ENCODE data around the gene RNH1.

RNH1 gene

DNA sequence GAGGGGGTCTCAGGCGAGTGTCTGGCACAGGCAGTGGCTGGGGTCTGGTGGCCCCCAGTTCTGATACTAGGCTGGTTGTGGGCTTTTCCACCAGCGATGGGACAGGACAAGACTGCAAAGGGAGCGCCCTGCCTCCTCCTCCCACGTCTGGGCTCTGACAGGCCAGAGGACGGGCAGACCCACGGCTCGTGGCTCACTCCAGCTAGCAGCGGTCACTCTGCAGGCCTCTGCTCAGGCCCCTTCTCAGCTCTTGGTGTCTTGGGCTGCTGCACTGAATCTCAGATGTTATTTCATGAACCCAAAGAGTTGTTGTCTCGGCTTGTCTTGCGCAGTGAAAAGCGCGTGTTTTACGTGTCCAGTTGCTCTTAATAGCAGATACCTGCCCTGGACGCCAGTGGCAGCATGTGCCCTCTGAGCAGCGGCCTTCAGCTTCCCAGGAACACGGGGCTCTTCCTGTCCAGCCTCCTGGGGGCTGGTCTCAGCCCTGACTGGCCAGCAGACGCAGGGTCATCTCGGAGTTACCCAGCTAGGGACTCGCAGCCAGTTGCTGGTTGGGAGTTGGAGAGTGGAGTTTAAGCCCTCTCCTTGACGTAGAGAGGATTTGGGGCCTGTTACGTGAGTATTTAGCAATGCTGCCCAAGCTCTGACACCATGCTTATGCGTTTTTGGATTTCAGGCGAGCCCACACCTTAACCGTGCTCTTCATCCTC is 47.4 kb downstream of the RNH1 start:
- no peak for DNase-seq (ENCODE audit: low spot score)

DNA sequence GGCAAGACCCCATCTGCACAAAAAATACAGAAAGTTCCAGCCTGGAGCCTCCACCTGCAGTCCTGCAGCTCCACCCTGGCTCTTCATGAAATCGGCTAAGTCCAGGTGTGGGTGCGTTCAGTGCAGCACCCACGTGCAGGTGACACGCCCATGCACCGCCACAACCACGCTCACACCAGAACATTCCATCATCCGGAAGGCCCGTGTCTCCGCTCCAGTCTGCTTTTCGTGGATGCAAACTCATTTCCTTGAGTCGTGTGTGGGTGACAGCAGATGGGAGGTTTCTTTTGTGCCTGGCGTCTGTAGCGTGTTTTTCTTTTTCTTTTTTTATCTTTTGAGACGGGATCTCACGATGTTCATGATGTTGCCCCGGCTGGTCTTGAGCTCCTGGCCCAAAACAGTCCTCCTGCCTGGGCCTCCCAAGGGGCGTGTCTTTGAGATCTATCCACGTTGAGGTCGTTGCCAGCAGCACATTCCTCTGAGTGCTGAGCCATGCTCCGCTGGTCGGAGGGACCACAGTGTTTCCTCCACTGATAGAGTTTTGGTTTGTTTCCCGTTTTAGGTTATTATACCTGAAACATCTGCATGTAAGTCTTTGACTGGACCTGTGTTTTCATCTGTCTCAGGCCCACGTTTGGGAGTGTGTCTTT is 49.8 kb downstream of the RNH1 start:
- DNase-seq (ENCODE audit: low spot score) = no peak

DNA sequence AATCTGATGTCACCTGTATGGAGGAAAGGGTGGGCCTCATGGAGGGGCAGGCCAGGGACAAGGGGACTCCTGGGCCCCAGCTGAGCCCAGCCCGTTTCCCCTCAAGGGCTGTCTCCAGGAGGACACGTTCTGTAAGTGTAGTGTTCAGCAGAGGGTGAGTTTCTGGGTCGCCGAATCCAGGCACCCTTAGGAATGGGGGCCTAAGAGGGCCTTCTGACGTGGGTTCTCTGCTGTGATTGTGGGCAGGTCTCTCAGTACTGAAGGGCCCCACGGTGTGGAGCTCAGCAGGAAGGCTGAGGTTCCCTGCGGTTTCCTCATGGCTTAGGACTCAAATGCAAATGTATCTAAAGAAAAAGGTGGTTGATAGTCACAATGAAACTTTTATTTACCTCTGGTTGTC is 50.5 kb downstream of the RNH1 start:
- no peak for DNase-seq (ENCODE audit: low spot score)

DNA sequence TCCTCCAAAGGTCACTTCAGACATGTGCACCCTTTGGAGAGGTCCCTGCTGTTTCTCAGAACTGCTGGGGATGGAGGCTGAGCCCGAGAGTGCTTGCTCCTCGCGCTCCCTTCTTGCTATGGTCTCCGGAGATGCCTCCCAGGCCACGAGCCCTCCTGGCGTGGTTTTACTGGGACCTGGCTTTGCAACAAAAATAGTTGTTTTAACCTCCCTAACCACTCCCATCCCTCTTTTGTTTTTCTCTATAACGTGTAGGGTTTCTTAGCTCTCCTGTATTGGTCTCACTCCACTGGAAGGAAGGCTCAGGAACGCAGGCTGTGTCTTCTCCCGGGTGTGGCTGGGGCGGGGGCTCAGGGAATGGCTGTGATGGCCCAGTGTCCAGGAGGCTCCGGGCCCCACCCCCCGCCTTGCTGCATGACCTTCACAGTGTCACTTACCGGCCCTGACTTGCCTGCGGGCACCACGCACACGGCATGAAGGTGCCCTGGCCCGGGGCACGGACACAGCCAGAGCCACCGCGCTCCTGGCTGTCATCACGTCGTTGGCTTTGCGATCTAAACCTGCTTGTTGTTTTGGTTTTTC is 51.4 kb downstream of the RNH1 start:
- DNase-seq (ENCODE audit: low spot score) = no peak

DNA sequence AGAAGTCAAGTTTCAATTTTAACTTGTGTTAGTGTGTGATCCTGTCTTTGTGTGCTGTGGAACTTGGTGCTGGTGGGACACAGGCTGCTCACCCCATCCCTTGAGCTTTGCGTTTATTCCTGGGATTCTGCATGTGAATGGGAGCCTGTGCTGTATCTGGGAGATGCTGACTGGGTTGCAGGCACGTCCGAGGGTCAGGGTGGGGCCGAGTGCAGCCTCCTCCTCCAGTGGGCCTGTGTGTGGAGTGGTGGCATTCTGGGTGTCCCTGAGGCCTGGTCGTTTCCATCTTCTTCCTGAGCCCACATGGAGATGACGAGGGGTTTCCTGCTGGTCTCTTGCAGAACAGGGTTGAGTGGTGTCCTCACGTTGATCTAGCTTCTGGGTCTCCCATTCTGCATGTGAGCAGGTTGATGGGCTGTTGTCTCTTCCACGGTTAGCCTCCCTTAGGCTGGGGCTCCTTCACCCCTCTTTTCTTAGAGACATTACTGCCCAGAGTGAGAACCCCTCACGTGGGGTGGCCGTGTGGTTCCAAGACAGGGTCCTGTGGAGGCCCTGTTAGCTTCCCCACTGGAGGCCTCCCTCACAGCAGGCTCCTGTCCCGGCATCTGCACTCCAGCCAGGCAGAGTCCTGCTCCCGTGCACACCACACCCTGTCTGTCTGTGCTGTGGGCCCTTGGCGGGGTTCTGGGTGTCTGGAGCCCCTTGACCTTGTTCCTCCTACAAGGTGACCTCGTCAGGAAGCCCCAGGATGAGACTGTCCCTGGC is 52.1 kb downstream of the RNH1 start:
- no peak for DNase-seq (ENCODE audit: low spot score)

DNA sequence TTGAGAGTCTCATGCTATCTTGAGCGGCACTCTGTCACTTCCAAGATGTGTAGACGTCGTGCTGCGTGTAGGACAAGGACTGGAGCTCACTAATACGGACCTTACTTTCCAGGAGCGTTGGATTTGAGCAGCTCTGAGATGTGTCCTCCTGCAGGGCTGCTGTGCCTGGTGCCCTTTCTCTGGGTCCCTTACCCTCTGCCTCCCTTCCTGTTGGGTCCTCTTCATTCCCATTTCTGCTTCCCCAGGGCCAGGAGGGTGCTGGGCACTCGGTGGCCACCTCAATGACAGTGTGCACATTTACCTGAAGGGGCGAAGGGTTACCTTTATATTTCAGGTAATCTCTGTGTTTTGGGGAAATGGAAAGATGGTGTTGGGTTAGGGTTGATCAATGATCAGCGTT is 53.0 kb downstream of the RNH1 start:
- no peak for DNase-seq (ENCODE audit: low spot score)

DNA sequence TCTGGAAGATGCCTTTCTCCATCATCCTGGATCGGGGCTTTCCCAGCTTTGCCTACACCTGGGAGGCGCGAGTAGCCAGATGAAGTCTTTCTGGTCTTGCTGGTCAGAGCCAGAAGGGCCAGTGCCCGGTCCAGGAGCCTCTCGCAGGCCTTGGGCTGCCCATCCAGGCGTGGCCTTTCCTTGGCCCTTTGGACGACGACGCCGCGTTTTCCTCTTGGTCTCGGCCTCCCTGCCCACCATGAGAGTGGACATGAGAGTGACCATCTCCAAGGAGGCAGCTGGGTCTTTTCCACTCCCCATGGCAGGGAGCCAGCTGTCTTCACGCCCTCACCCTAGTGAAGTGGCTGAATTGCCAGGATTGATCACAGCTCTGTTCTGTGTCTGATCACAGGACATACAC is 53.5 kb downstream of the RNH1 start:
- no peak for DNase-seq (ENCODE audit: low spot score)

DNA sequence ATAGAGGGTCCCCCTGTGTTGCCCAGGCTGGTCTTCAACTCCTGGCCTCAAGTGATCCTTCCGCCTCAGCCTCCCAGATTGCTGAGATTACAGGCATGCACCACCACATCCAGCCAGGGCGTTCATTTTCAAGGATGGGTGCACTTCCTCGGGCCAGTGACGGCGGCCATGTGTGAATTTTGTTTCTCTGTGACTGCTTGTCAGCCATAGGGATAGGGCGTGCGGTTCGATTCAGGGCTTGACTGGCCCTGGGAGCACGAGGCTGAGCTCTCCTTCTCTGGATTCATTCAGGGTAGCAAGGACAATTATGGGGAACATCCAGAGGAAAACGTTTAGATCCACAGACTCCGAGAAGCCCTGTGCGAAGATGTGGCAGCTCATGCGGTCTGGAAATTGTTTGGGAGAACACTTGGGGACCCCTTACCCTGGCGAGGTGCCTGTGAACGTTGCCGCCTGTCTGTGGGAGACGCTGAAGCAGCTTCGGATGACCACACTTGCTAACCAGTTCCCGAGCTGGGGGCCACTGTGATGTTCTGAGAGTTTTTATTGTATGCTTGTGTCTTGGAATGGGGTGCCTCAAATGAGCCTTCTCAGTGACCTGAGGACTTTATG is 54.0 kb downstream of the RNH1 start:
- no peak for DNase-seq (ENCODE audit: low spot score)

DNA sequence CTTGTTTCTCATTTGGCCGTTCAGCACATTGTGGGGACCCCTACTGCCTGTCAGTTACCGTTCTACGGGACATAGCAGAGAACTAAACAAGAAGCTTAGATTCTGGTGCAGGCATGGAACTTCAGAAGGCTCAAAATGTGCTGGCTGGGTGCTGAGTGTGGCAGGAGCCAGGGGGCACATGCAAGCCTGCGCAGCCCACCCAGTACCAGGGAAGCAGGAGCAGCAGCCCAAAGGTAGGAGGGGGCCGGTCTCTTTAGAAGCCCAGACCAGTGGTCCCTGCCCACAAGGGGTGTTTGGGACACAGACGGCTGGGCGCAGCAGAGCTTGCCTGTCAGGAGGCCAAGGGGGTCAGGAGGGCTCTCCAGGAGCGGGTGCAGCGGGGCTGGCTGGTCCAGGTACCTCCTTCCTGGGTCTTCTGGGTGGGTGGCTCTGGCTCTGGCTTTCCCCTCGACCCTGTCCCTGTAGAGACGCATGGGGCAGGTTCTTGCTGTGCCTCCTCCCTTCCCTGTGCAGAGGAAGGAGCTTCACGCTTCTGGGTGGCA is 54.8 kb downstream of the RNH1 start:
- no peak for DNase-seq (ENCODE audit: low spot score)

DNA sequence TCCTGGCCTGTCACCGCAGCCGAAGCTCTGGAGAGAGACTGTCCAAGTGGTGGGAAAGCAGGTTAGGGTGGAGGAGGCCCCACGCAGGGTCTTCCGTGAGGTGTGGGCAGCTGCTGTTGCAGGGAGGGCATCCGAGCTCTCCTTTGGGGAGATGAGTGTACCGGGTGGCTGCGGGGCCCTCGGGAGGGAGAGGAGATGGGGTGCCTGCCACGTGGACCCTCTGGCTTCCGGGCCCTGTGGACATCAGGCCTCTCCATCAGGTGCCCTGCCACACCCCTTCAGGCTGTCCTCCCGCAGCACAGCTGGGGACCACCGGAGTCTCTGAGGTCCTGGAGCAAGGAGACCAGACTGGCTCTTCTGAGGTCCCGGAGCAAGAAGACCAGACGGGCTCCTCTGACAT is 55.3 kb downstream of the RNH1 start:
- DNase-seq (ENCODE audit: low spot score) = no peak

DNA sequence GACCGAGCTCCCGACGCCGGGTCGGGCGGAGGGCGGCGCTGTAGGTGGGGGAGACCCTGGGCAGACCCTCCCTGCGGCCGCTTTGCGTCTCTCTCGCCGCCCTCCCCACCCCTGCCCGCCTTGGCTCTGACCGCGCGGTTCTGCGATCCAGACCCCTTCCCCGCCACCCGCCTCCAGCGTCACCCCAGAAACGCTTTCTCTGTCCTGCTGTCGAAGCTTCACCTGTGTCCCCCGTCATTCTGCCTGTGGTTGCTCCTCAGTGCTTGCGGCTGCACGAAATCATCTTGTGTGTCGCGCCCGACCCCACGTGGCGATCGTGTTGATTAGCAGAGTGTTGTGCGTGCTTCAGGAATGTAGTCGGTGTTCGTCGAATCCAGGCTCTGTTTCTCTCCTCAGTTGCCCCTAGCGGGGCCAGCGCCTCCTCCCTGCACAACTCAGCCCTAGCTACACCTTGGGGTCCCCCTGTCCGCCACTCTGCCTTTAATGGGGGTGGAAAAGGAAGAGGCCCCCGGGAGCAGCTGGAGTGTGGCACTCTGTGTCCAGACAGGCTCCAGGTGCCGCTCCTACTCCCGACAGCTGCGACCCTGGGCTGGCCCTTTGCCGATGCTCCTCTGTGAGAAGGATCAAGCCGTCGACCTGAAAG is 56.1 kb downstream of the RNH1 start:
- peak; percentile 72 for DNase-seq (ENCODE audit: low spot score)

DNA sequence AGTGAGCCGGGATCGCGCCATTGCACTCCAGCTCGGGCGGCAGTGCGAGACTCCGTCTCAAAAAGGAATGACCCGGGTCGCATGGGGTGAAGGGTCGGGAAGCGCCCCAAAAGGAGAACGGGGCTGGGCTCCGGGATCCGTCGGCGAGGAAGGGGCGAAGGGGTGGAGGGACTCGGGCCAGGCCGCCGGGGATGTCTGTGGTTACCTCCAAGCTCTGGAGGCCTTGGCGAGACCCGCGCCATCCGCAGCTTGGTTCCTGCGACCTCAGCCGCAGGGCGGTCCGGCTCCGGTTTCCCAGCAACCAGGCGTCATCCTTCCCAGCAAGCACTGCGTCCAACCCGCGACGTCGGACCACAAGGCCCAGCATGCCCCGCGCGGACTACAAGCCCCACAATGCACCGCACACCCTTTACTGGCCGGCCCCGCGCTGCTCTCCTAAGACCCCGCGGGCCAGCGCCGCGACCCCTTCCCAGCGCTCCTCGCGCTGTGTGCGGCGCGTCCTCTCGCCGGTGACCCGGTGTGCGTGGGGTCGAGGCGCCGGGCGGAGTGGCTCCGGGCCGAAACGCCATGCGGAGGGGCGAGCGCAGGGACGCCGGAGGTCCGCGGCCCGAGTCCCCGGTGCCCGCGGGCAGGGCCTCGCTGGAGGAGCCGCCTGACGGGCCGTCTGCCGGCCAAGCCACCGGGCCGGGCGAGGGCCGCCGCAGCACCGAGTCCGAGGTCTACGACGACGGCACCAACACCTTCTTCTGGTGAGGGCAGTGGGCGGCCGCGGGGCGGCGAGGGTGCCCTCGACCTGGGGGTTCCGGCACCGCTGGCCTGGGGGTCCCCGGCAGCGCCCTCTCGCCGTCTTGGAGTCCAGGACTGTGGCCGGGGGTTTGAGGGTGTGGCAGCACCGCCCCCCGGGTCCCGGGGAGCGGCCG is 56.9 kb downstream of the RNH1 start, which contains the start of gene PTDSS2:
Gene PTDSS2 (plus strand): TSS at position 391 of the 920 bp plus-strand sequence. CDS start 177 bp downstream, at position 568.
- DNase-seq (ENCODE audit: low spot score) = peak; percentile 97

DNA sequence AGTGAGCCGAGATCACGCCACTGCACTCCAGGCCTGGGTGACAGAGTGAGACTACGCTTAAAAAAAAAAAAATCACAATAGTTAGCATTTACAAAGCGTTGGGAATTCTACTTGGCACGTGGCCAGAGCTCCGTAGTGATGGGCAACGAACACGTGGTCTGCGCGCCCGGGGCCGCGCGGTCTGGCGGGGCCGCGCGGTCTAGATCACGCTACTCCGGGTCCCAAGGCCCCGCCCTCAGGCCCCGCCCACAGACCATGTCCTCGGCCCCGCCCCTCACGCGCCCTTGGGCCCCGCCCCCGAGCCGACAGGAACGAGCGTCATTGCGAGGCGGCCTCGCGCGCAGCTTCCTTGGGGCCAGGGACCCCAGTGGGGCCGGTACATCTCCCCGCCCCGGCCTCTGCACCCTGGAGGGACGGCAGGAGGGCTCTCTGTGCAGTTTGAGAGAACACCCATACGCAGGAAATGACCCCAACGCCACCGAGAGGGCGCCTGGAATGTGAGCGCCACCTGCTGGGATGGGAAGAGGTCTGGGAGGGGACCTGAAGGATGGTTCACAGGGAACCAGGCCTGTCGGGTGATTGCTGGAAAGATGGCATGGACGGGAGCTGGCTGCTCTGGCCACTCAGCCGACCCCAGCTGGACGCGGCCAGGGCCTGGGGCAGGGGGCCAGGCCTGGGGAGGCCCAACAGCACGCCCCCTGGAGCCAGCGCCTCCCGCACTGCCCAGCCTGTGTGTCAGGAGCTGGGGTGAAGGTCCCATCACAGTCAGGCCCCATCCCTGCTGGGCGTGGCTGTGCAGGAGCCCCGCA is 58.9 kb downstream of the RNH1 start:
- peak; percentile 98 for DNase-seq (ENCODE audit: low spot score)

DNA sequence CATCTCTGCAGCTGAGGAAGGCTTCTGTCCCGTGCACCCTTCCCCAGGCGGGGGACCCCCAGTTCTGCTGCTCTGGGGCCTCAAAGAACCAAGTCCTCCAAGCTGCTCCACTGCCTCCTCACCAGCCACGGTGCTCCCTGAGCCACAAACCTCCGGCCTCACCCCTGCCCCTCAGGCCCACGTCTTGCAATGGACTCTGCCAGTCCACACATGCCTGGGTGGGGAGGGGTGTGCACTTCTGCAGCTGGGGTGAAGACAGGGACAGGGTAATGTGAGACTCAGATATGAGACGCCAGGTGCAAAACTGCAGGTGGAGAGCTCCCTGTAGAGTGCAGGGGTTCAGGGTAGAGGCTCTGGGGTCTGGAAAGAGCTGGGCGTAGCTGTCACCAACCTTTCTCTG is 60.2 kb downstream of the RNH1 start:
- no peak for DNase-seq (ENCODE audit: low spot score)

DNA sequence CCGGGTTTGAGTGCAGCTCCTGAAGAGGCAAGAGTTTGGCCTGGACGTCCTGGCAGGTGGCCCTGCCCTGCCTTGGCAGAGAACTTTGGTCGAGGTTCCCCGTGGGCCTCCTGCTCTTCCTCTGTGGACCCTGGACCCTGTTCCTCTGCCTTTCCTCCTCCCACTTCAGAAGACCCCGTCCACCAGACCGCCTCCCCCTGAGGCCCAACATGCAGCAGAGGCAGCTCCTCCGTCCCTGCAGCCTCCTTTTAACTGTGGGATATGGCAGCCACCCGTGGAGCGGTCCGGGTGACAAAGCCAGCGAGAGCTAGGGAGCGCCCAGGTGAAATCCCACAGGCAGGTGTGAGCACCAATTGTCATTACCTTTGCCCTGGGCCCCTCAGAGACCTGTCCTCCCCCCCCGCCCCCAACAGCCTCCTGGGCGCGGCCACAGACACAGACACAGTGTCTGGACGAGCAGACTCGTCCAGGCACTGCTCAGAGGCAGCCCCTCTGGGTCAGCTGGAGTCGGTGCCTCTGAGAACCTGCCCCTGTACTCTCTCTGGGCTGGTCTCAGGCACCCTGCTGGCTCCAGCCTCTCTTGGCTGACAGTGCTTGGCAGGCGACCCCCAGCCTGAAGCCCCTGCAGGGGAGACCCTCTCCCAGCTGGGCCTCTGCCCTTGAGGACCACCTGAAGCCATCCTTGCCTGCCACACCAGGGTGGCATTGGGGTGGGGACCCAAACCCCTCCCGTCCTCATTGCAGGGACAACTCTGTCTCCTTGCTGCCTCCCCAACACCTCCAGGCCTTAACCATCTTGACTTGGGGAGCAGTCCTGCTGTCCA is 61.1 kb downstream of the RNH1 start:
- no peak for DNase-seq (ENCODE audit: low spot score)
